Limb (tissue), 2 donors: ENCODE measurements around the gene ZGRF1.
"Not testable (repeated sequence)": the region's sequence is repeated elsewhere in the genome, so short reads cannot be mapped to it uniquely, and the experiment has no call there.

Experiments
- DNase-seq, 2 donors: peaks; one replicate each; pipeline ENCODE4 v3.0.0-alpha.2; 2016; ENCODE audit errors: extremely low spot score in 2 of 2

The ZGRF1 gene

GRCh38 chr4:112636688-112637551 lies at the start of gene ZGRF1, which contains the start of gene LARP7:
TSS of gene ZGRF1 (minus strand) at chr4:112636909. CDS start at chr4:112633176, 3,733 bp downstream.
TSS of gene LARP7 (plus strand) at chr4:112637143. CDS start at chr4:112644670, 7,527 bp downstream.
- peak; percentile 99 for DNase-seq

- DNase-seq, result no peak
These were observed 44.3 kb upstream of the ZGRF1 start for GRCh38 chr4:112680996-112681395.

GRCh38 chr4:112677519-112678091 lies 40.9 kb upstream of the ZGRF1 start:
- DNase-seq, result no peak

- no peak for DNase-seq
These were observed 37.7 kb upstream of the ZGRF1 start for GRCh38 chr4:112674376-112674775.

- DNase-seq, result no peak
These were observed 37.0 kb upstream of the ZGRF1 start for GRCh38 chr4:112673686-112674085.

GRCh38 chr4:112673076-112673475 lies 36.4 kb upstream of the ZGRF1 start:
- DNase-seq, result no peak

- no peak for DNase-seq
These were observed 31.4 kb upstream of the ZGRF1 start for GRCh38 chr4:112668131-112668530.

- DNase-seq, result no peak
These were observed 27.9 kb upstream of the ZGRF1 start for GRCh38 chr4:112664611-112665010.

- not testable (repeated sequence) for DNase-seq
These were observed 19.4 kb upstream of the ZGRF1 start for GRCh38 chr4:112656115-112656514.

GRCh38 chr4:112655270-112655669 lies 18.6 kb upstream of the ZGRF1 start:
- no peak for DNase-seq

GRCh38 chr4:112652216-112652615 lies 15.5 kb upstream of the ZGRF1 start:
- DNase-seq, result no peak

GRCh38 chr4:112651641-112652040 lies 14.9 kb upstream of the ZGRF1 start:
- DNase-seq, result no peak

GRCh38 chr4:112650332-112650731 lies 13.6 kb upstream of the ZGRF1 start:
- DNase-seq, result no peak

- DNase-seq, result no peak
These were observed 12.3 kb upstream of the ZGRF1 start for GRCh38 chr4:112649055-112649408.

GRCh38 chr4:112648263-112649054 lies 11.8 kb upstream of the ZGRF1 start:
- DNase-seq, result no peak

GRCh38 chr4:112647785-112648184 lies 11.1 kb upstream of the ZGRF1 start:
- no peak for DNase-seq

- DNase-seq, result no peak
These were observed 10.2 kb upstream of the ZGRF1 start for GRCh38 chr4:112646632-112647537.

- DNase-seq, result no peak
These were observed 9.0 kb upstream of the ZGRF1 start for GRCh38 chr4:112645541-112646329.

- DNase-seq, result not testable (repeated sequence)
These were observed 8.2 kb upstream of the ZGRF1 start for GRCh38 chr4:112644595-112645535.
